Superior temporal gyrus (tissue), 1 donor: Measurements from ENCODE around the gene TEAD1.

Experiments used
- DNase-seq: peaks from one replicate; pipeline ENCODE4 v3.0.0-alpha.2; 2016; ENCODE audit errors: extremely low spot score

TEAD1 gene

GRCh38 chr11:12666915-12667314, 7.3 kb upstream of the TEAD1 start:
- no peak for DNase-seq

GRCh38 chr11:12667646-12668045, 6.6 kb upstream of the TEAD1 start:
- no peak for DNase-seq

- DNase-seq = no peak
These were observed 6.1 kb upstream of the TEAD1 start for GRCh38 chr11:12668166-12668565.

GRCh38 chr11:12669930-12670329, 4.3 kb upstream of the TEAD1 start:
- no peak for DNase-seq

GRCh38 chr11:12671370-12671769, 2.9 kb upstream of the TEAD1 start:
- no peak for DNase-seq

- peak; percentile 43 for DNase-seq
These were observed 659 bp upstream of the TEAD1 start for GRCh38 chr11:12673601-12673923.

GRCh38 chr11:12674571-12674935, 332 bp downstream of the TEAD1 start:
- DNase-seq = no peak

- DNase-seq = peak; percentile 66
These were observed 895 bp downstream of the TEAD1 start for GRCh38 chr11:12674936-12675696.

GRCh38 chr11:12675951-12676711, 1.9 kb downstream of the TEAD1 start:
- DNase-seq = no peak

- DNase-seq = no peak
These were observed 2.9 kb downstream of the TEAD1 start for GRCh38 chr11:12677131-12677530.

GRCh38 chr11:12678092-12678491, 3.9 kb downstream of the TEAD1 start:
- DNase-seq = no peak

- DNase-seq = no peak
These were observed 4.8 kb downstream of the TEAD1 start for GRCh38 chr11:12678991-12679390.

- DNase-seq = peak; percentile 55
These were observed 5.2 kb downstream of the TEAD1 start for GRCh38 chr11:12679471-12679870.

GRCh38 chr11:12680246-12680939, 6.2 kb downstream of the TEAD1 start:
- DNase-seq = peak; percentile 84

GRCh38 chr11:12680940-12681258, 6.7 kb downstream of the TEAD1 start:
- DNase-seq = no peak

- no peak for DNase-seq
These were observed 7.2 kb downstream of the TEAD1 start for GRCh38 chr11:12681466-12681865.

- no peak for DNase-seq
These were observed 8.1 kb downstream of the TEAD1 start for GRCh38 chr11:12682288-12682687.

- DNase-seq = no peak
These were observed 8.7 kb downstream of the TEAD1 start for GRCh38 chr11:12682737-12683500.

GRCh38 chr11:12683874-12684273, 9.7 kb downstream of the TEAD1 start:
- no peak for DNase-seq

GRCh38 chr11:12684315-12684714, 10.1 kb downstream of the TEAD1 start:
- DNase-seq = no peak

GRCh38 chr11:12684816-12685215, 10.6 kb downstream of the TEAD1 start:
- DNase-seq = no peak

- DNase-seq = no peak
These were observed 11.0 kb downstream of the TEAD1 start for GRCh38 chr11:12685229-12685628.
